ENCODE measurements around the gene PHF20. TPM values are rescaled to one million over a fixed set of nuclear protein-coding genes. Genes with fewer than 3 reads are reported as not detected.
"Not testable (repeated sequence)": the region's sequence is repeated elsewhere in the genome, so short reads cannot be mapped to it uniquely, and the experiment has no call there.

Gene PHF20
- total and polyA plus RNA-seq, 2 of the 13 experiments (the other 11 are each of a cell fraction or from before 2014, with no cell fraction given), result 22.8 to 34.1 TPM

GRCh38 chr20:35723275-35723639, 48.6 kb upstream of the PHF20 start:
- DNase-seq (ENCODE audit: low spot score); H3K9me3 ChIP-seq (ENCODE audit: low read length); intact Hi-C loops (cut with micrococcal nuclease; ENCODE audit: unreplicated experiment); H3K27me3 ChIP-seq (ENCODE audit: control insufficient read depth in 1 of 2, insufficient read depth in 2 of 2, low read length in 2 of 2); H3K27ac ChIP-seq (ENCODE audit: extremely low read length, insufficient read depth, low read length); H3K9ac ChIP-seq (ENCODE audit: insufficient read depth, low read depth, low read length); H2AFZ ChIP-seq (ENCODE audit: low read length); in situ Hi-C loops (cut with HindIII; ENCODE audit: extremely low pct_ligation_motif_present, low pct_unique_long_range_greater_than_20kb); H3K4me2 ChIP-seq (ENCODE audit: low read depth, low read length); H3K4me1 ChIP-seq (ENCODE audit: insufficient read depth, low read length); H3K4me3 ChIP-seq (replicated peaks in 1 of 3; ENCODE audit: insufficient read depth in 1 of 3, low read depth in 2 of 3, low read length in 3 of 3); CTCF ChIA-PET (ENCODE audit: low intra/inter-chr PET ratio, low total read pairs); BruUV-seq (replicated peaks); FAIRE-seq; TF ChIP-seq HNF4G (IDR thresholded peaks at IDR 0.05; ENCODE audit: borderline replicate concordance, low read depth, low read length): not testable (repeated sequence)
- POLR2A ChIA-PET, result interaction anchor here (0.9 to 16.7 kb wide), 4 partner anchors 10 to 15 kb away, joined by 3 to 319 read pairs (median 5); partner anchors contain the start of genes NFS1 and ROMO1
- Histone ChIP-seq H3K79me2 (ENCODE audit: insufficient read depth, low read length) (peaks cover 87% of the 10 kb centered on the region), H4K20me1 (ENCODE audit: insufficient read depth, low read length) (peaks cover 97% of the 10 kb centered on the region), H3K36me3 (replicated peaks in 1 of 2; ENCODE audit: control insufficient read depth in 1 of 2, insufficient read depth in 2 of 2, low read length in 2 of 2) (peaks cover 71 to 95% of the 10 kb centered on the region in 2 experiments)
- over 99% methylated on average over 4 of the region's 4 CpGs for WGBS (ENCODE audit: low lambda C conversion rate)
- TF ChIP-seq HNF4G (CRISPR knock-in tag; IDR thresholded peaks at IDR 0.05; ENCODE audit: borderline replicate concordance, low read depth) (0 out of 2 replicates have a peak, but pooled peaks have one; percentile 33), RBFOX2 (IDR thresholded peaks at IDR 0.05; ENCODE audit: low read depth, low read length) (peak; percentile 53; the same call in 1 of the 2 replicates), PAF1 (CRISPR knock-in tag; IDR thresholded peaks at IDR 0.05) (0 out of 2 replicates have a peak, but pooled peaks have one; percentile 10), SP5 (CRISPR knock-in tag; IDR thresholded peaks at IDR 0.05; ENCODE audit: borderline replicate concordance, low read depth) (peak; percentile 4; the same call in 1 of the 2 replicates), AGO2 (optimal IDR thresholded peaks at IDR 0.05; ENCODE audit: low read depth, low read length) (peak; percentile 79), POLR2AphosphoS2 (IDR thresholded peaks at IDR 0.05; ENCODE audit: low read depth, low read length) (0 out of 2 replicates have a peak, but pooled peaks have one; percentile 91), FUBP1 (CRISPR knock-in tag; IDR thresholded peaks at IDR 0.05; ENCODE audit: borderline replicate concordance) (peak; percentile 8; the same call in 1 of the 2 replicates), ATF7-NPFF (CRISPR knock-in tag; IDR thresholded peaks at IDR 0.05; ENCODE audit: low read depth) (0 out of 2 replicates have a peak, but pooled peaks have one; percentile 47), POLR2G (IDR thresholded peaks at IDR 0.05; ENCODE audit: low read depth, low read length) (peak; percentile 57; the same call in 1 of the 2 replicates), CC2D1A (CRISPR knock-in tag; IDR thresholded peaks at IDR 0.05) (0 out of 2 replicates have a peak, but pooled peaks have one; percentile 19), RBM22 (optimal IDR thresholded peaks at IDR 0.05; ENCODE audit: low read length) (peak; percentile 77)
- ATAC-seq, result peak; percentile 7
